SH-SY5Y (cell line): ENCODE measurements around the gene TSHR.

ENCODE experiments used
- GATA2 ChIP-seq: IDR thresholded peaks from 2 replicates; pipeline ENCODE4 v1.6.1; 2011; ENCODE audit warnings: mild to moderate bottlenecking, low read depth, low read length
- GATA3 ChIP-seq: IDR thresholded peaks from 2 replicates; pipeline ENCODE4 v1.6.1; 2011; ENCODE audit warnings: low read depth, mild to moderate bottlenecking, low read length, moderate library complexity

DNA sequence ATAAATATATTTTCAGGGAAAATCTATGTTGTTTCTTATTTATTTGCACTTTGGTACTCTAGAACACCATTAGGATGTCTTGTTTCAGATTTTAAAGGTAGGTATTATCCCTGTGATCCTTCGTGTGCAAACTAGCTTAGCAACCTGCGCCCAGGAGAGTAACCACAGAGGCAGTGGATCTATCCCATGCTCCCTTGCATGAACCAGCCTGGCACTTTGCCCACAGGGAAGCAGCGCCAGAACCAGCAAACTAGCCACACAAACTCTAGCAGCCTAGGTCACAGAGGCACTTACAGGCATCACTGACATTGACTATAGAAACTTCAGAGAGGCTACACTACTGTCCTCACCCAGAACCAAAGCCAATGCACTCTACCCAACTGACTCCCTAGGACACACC is 76.1 kb downstream of the TSHR start:
- TF ChIP-seq GATA3 (no peak), GATA2 (no peak)
